Endothelial cell of umbilical vein (primary cell): Measurements from ENCODE around the gene LIPI.

Source experiments
- EZH2 ChIP-seq: IDR thresholded peaks from 2 replicates; pipeline ENCODE4 v1.6.1; 2012; ENCODE audit warnings: borderline replicate concordance, low read depth, mild to moderate bottlenecking, moderate library complexity, low read length, inconsistent platforms; ENCODE audit not compliant: severe bottlenecking
- FOS ChIP-seq: IDR thresholded peaks from 2 replicates; pipeline ENCODE4 v1.6.1; 2011; ENCODE audit warnings: mild to moderate bottlenecking, low read length, moderate library complexity, borderline replicate concordance; ENCODE audit not compliant: insufficient read depth
- JUN ChIP-seq: IDR thresholded peaks from 2 replicates; pipeline ENCODE4 v1.6.1; 2011; ENCODE audit warnings: borderline replicate concordance, low read depth; ENCODE audit not compliant: insufficient read length, insufficient read depth
- MYC ChIP-seq: IDR thresholded peaks from one replicate; pipeline ENCODE4 v1.6.1; 2011; ENCODE audit warnings: mild to moderate bottlenecking, low read depth, low read length
- POLR2A ChIP-seq: IDR thresholded peaks from 2 replicates; pipeline ENCODE4 v1.6.1; 2012; ENCODE audit warnings: low read depth, mild to moderate bottlenecking, control low read depth, low read length
- POLR2AphosphoS5 ChIP-seq: IDR thresholded peaks from 2 replicates; pipeline ENCODE4 v1.6.1; 2012; ENCODE audit warnings: low read depth, mild to moderate bottlenecking, control low read depth, low read length, moderate library complexity; ENCODE audit not compliant: insufficient read depth
- TF ChIP-seq, protein P1 (sequence below), 2 donors: IDR thresholded peaks; 1 replicate in 1 of 2; 2 replicates in 1 of 2; pipeline ENCODE4 v1.5.1; 2011; ENCODE audit warnings: low read length in 2 of 2, mild to moderate bottlenecking in 2 of 2, moderate library complexity in 2 of 2, control low read depth in 1 of 2, inconsistent platforms in 1 of 2, low read depth in 1 of 2; ENCODE audit not compliant: insufficient read depth in 1 of 2; ENCODE audit errors: extremely low read depth in 1 of 2
- TF ChIP-seq, protein P2 (sequence below): IDR thresholded peaks from 2 replicates; pipeline ENCODE4 v1.6.1; 2011; ENCODE audit not compliant: insufficient read depth, insufficient read length

DNA sequence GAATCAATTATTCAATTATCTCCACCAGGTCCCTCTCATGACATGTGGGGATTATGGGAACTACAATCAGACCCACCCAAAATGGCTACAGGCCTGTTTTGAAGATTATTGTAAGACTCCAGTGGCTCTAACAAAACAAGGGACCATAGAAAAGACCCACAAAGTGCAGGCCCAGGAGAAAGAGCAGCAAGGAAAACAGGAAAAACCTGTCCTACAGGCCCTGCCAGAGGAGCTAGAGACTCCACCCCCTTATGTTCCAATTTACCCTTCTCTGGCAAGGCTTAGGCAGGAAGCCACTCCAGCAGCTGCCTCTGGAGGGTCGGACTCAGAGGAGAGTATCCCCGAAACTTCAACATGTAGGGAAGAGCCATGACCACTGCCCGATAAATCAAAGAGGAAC, 96.5 kb downstream of the LIPI start:
- TF ChIP-seq POLR2A (no peak), JUN (no peak), EZH2 (no peak), POLR2AphosphoS5 (no peak), MYC (no peak), FOS (no peak)
- TF ChIP-seq, protein P1, sequence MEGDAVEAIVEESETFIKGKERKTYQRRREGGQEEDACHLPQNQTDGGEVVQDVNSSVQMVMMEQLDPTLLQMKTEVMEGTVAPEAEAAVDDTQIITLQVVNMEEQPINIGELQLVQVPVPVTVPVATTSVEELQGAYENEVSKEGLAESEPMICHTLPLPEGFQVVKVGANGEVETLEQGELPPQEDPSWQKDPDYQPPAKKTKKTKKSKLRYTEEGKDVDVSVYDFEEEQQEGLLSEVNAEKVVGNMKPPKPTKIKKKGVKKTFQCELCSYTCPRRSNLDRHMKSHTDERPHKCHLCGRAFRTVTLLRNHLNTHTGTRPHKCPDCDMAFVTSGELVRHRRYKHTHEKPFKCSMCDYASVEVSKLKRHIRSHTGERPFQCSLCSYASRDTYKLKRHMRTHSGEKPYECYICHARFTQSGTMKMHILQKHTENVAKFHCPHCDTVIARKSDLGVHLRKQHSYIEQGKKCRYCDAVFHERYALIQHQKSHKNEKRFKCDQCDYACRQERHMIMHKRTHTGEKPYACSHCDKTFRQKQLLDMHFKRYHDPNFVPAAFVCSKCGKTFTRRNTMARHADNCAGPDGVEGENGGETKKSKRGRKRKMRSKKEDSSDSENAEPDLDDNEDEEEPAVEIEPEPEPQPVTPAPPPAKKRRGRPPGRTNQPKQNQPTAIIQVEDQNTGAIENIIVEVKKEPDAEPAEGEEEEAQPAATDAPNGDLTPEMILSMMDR (IDR thresholded peaks at IDR 0.05; ENCODE audit: extremely low read depth in 1 of 2, insufficient read depth in 1 of 2, low read depth in 1 of 2, low read length in 2 of 2), result no peak
- TF ChIP-seq, protein P2, sequence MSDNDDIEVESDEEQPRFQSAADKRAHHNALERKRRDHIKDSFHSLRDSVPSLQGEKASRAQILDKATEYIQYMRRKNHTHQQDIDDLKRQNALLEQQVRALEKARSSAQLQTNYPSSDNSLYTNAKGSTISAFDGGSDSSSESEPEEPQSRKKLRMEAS, result no peak
